22Rv1 (cell line): ENCODE data around the gene FAAP20.

ENCODE experiments used
- H3K27ac ChIP-seq: fragments of 450-650 bp; 2 replicates; pipeline ENCODE4 v1.5.1; 2017
- CTCF ChIP-seq: fragments of 450-650 bp; IDR thresholded peaks from 2 replicates; pipeline ENCODE4 v1.5.1; 2017; ENCODE audit warnings: mild to moderate bottlenecking
- ZFX ChIP-seq: fragments of 450-650 bp; IDR thresholded peaks from 2 replicates; pipeline ENCODE4 v1.6.1; 2017; ENCODE audit warnings: antibody characterized with exemption, borderline replicate concordance

Gene FAAP20

GRCh38 chr1:2208309-2209239 is 14.0 kb upstream of the FAAP20 start:
- H3K27ac ChIP-seq, result peak overlapping the region; percentile 61
- TF ChIP-seq ZFX (no peak), CTCF (no peak)

- TF ChIP-seq CTCF, result no peak
- TF ChIP-seq ZFX, result no peak
- peak overlapping the region; percentile 61 for H3K27ac ChIP-seq
These were observed 12.4 kb upstream of the FAAP20 start for GRCh38 chr1:2206813-2207487.

- peak overlapping the region; percentile 45 for H3K27ac ChIP-seq
- no peak for TF ChIP-seq ZFX
- no peak for TF ChIP-seq CTCF
These were observed 10.8 kb upstream of the FAAP20 start for GRCh38 chr1:2205191-2205952.

GRCh38 chr1:2204415-2205190 is 10.0 kb upstream of the FAAP20 start:
- no peak overlapping the region for H3K27ac ChIP-seq
- TF ChIP-seq ZFX (no peak), CTCF (no peak)

- TF ChIP-seq CTCF (no peak), ZFX (no peak)
- no peak overlapping the region for H3K27ac ChIP-seq
These were observed 9.3 kb upstream of the FAAP20 start for GRCh38 chr1:2203671-2204414.

GRCh38 chr1:2202843-2203601 is 8.4 kb upstream of the FAAP20 start:
- H3K27ac ChIP-seq, result no peak overlapping the region
- no peak for TF ChIP-seq ZFX
- TF ChIP-seq CTCF, result no peak
